NCI-H2081 (cell line): ENCODE measurements around the gene ANO7.

Experiments
- DNase-seq, 2 experiments: peaks; one replicate each; lab custom pipeline; 2025; lab: John Stamatoyannopoulos, UW

ANO7 gene

GRCh38 chr2:241274127-241274526 lies 85.7 kb downstream of the ANO7 start:
- DNase-seq = no peak
